Uterus (tissue), 4 donors: ENCODE data around the gene CXCL11. TPM values are rescaled to one million over a fixed set of nuclear protein-coding genes. Genes with fewer than 3 reads are reported as not detected.

Source experiments
- DNase-seq, 2 donors: peaks; one replicate each; pipeline ENCODE4 v3.0.0-alpha.2; 2019 to 2020
- H3K27ac ChIP-seq, 2 donors: fragments of 200-600 bp; sonication (generic); 1 replicate in 1 of 2; 2 replicates in 1 of 2; pipeline ENCODE4 v1.5.1; 2016 to 2018
- H3K27me3 ChIP-seq, 2 donors: fragments of 200-600 bp; sonication (generic); one replicate each; pipeline ENCODE4 v1.5.1; 2018 to 2019; ENCODE audit warnings: control low read depth in 1 of 2
- H3K36me3 ChIP-seq, 2 donors: fragments of 200-600 bp; sonication (generic); one replicate each; pipeline ENCODE4 v1.5.1; 2019; ENCODE audit warnings: control low read depth in 1 of 2
- H3K4me1 ChIP-seq, 2 donors: fragments of 200-600 bp; sonication (generic); one replicate each; pipeline ENCODE4 v1.5.1; 2018 to 2019; ENCODE audit warnings: control low read depth in 1 of 2
- H3K4me3 ChIP-seq, 2 donors: fragments of 200-600 bp; sonication (generic); 1 replicate in 1 of 2; 2 replicates in 1 of 2; pipeline ENCODE4 v1.5.1; 2018 to 2019; ENCODE audit warnings: mild to moderate bottlenecking in 1 of 2
- H3K9me3 ChIP-seq, 2 donors: fragments of 200-600 bp; sonication (generic); one replicate each; pipeline ENCODE4 v1.5.1; 2019; ENCODE audit warnings: control low read depth in 1 of 2
- POLR2A ChIP-seq, 2 donors: fragments of 450-650 bp; IDR thresholded peaks; one replicate each; pipeline ENCODE4 v1.6.1; 2016; ENCODE audit warnings: antibody characterized with exemption in 2 of 2, mild to moderate bottlenecking in 1 of 2, moderate library complexity in 1 of 2
- intact Hi-C: fragments of 100-400 bp; cut with DNase I; formaldehyde crosslinking; loops from one replicate; pipeline ENCODE4 v1.15.1; 2023; ENCODE audit warnings: low total_unique reads
- total RNA-seq, 4 donors: library from RNA; depleted of rRNA in 3 of 4; stranded (reverse); fragments of >200 nt in 3 of 4; gene quantifications; one replicate each; pipeline versions ENCODE4 v1.1.0 to v1.2.4, GENCODE V29; 2014 to 2023
- TF ChIP-seq, protein P1 (sequence below), 4 experiments: fragments of 200-600 bp in 2 of 4; fragments of 450-650 bp in 2 of 4; sonication (generic) in 2 of 4; IDR thresholded peaks; one replicate each; pipeline ENCODE4 v1.5.1; 2016 to 2019; ENCODE audit warnings: antibody characterized with exemption in 4 of 4, mild to moderate bottlenecking in 2 of 4, moderate library complexity in 1 of 4
- donor health status: DM: yes; HTN: yes; CAD: no.

Gene CXCL11
- total RNA-seq, 4 donors from 2014 or later = 0.14 TPM; not detected in 3

DNA sequence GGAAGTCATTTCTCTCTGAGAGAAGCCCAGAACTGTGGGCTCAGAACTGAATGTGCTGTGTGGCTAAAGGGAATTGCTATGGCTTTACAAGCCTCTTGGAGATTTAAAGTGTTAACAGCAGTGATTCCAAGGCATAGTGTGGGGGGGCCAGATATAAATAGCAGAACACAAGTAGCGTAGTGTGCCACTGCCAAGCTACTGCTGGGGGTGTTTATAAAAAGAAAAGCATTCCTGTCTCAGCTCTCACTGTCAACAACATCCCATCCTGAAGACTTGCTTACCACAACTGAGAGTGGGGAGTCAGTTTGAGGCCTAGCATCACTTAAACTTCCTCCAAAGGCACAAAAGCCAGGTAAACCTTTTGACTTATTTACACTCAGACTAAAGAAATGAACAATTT, 38.6 kb upstream of the CXCL11 start, which contains the start of gene ART3:
Gene ART3, plus strand, starts transcription at position 242 of the 400 bp plus-strand sequence. CDS start 1,181 bp downstream, outside the sequence.
- intact Hi-C loops = no loop called here
- Histone ChIP-seq H3K27ac (no peak within 1 kb of the TSS), H3K9me3 (no peaks in the 10 kb centered on the region)

DNA sequence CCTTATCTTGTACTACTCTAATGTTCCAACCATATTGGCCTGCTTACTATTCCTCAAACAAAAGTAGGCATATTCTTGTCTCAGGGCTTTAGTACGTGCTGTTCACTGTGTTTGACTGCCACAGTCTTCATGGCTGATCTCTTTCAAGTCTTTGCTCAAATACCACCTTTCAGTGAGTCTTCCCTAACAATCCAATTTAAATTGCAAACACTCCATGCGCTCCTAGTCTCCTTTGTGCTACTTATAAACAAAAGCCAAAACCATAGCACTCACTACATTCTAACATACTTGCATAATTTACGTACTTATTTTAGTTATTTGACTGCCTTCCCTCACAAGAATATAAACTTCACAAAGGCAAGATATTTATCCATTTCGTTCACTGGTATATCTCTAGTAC, 36.9 kb upstream of the CXCL11 start:
- no peak overlapping the region for H3K4me3 ChIP-seq
- H3K36me3 ChIP-seq = no peaks in the 10 kb centered on the region
- intact Hi-C loops = no loop called here
- no peaks in the 10 kb centered on the region for H3K4me1 ChIP-seq
- TF ChIP-seq, protein P1, sequence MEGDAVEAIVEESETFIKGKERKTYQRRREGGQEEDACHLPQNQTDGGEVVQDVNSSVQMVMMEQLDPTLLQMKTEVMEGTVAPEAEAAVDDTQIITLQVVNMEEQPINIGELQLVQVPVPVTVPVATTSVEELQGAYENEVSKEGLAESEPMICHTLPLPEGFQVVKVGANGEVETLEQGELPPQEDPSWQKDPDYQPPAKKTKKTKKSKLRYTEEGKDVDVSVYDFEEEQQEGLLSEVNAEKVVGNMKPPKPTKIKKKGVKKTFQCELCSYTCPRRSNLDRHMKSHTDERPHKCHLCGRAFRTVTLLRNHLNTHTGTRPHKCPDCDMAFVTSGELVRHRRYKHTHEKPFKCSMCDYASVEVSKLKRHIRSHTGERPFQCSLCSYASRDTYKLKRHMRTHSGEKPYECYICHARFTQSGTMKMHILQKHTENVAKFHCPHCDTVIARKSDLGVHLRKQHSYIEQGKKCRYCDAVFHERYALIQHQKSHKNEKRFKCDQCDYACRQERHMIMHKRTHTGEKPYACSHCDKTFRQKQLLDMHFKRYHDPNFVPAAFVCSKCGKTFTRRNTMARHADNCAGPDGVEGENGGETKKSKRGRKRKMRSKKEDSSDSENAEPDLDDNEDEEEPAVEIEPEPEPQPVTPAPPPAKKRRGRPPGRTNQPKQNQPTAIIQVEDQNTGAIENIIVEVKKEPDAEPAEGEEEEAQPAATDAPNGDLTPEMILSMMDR (IDR thresholded peaks at IDR 0.05) = no peak
- TF ChIP-seq POLR2A (IDR thresholded peaks at IDR 0.05) = no peak
- DNase-seq = no peak
- no peaks in the 10 kb centered on the region for H3K9me3 ChIP-seq
- H3K27me3 ChIP-seq = no peaks in the 10 kb centered on the region
- H3K27ac ChIP-seq = no peak overlapping the region

More for the DNA sequence above, 38.6 kb upstream of the CXCL11 start, which contains the start of gene ART3:
- TF ChIP-seq POLR2A (IDR thresholded peaks at IDR 0.05) = no peak
- TF ChIP-seq, protein P1 (IDR thresholded peaks at IDR 0.05) = no peak
- H3K4me3 ChIP-seq = no peak within 1 kb of the TSS
- H3K4me1 ChIP-seq = no peaks in the 10 kb centered on the region
- no peak for DNase-seq
- H3K36me3 ChIP-seq = no peaks in the 10 kb centered on the region
- no peaks in the 10 kb centered on the region for H3K27me3 ChIP-seq

DNA sequence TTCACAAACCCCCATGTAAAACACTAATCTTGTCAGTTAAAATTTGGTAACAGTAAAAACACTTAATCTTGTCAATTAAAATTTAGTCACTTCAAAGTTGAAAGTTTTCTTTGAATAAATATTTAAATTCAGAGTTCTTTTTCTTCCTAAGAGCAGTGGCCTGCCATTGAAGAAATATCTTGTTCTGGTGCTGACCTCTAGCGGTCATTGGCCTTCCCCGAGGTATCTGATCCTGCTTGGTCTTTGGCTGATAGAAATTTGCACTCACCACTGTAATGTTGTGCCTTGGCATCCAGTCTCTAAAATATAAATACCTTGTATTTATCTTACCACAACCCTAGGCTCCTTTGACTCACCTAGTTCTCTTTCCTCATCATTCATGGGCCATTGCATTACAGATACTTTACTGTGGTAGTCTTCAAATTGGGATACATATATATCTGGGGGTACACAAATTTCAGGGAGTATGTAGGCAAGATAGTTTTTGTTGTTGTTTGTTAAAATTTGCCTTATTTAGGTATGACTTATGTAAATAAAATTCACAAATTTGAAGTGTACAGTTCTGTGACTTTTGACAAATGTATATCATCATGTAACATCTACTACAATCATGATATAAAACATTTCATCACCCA, 31.9 kb upstream of the CXCL11 start:
- Histone ChIP-seq H3K36me3 (no peaks in the 10 kb centered on the region), H3K9me3 (no peaks in the 10 kb centered on the region), H3K27ac (no peak overlapping the region), H3K4me3 (no peak overlapping the region), H3K4me1 (no peaks in the 10 kb centered on the region), H3K27me3 (no peaks in the 10 kb centered on the region)
- DNase-seq = peak; percentile 59 to 64
- intact Hi-C loops = loop anchor here (10.0 kb wide), 1 partner anchor 73 kb away; the partner anchor contains the start of gene SDAD1
- TF ChIP-seq, protein P1 (IDR thresholded peaks at IDR 0.05) = peak; percentile 57 to 80 (median 64)
- TF ChIP-seq POLR2A (IDR thresholded peaks at IDR 0.05) = no peak

DNA sequence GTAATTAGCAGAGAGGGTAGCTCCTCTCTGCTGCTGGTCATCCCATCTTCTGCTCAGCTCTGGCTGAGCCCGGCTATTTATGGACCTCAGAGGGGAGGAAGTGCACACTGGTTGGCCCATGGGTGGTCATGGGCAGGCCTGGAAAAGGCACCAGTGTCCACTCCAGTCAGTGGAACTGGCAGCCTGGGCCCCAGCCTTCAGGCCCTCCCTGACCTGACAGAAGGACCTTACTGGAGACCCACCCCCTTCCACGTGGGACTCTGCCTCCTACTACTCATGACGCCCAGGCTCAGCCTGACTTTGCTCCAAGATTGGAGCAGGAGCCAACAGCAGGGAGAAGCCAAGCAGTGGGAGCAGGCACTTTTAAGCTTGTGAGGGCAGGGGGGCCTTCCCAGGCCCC, 30.7 kb upstream of the CXCL11 start:
- H3K9me3 ChIP-seq = no peaks in the 10 kb centered on the region
- TF ChIP-seq POLR2A (IDR thresholded peaks at IDR 0.05) = no peak
- TF ChIP-seq, protein P1 (IDR thresholded peaks at IDR 0.05) = no peak
- intact Hi-C loops = loop anchor here (10.0 kb wide), 1 partner anchor 72 kb away; the partner anchor contains the start of gene SDAD1
- DNase-seq = no peak
- H3K36me3 ChIP-seq = no peaks in the 10 kb centered on the region
- H3K27ac ChIP-seq = no peak overlapping the region
- H3K27me3 ChIP-seq = no peaks in the 10 kb centered on the region
- H3K4me3 ChIP-seq = no peak overlapping the region
- H3K4me1 ChIP-seq = no peaks in the 10 kb centered on the region

DNA sequence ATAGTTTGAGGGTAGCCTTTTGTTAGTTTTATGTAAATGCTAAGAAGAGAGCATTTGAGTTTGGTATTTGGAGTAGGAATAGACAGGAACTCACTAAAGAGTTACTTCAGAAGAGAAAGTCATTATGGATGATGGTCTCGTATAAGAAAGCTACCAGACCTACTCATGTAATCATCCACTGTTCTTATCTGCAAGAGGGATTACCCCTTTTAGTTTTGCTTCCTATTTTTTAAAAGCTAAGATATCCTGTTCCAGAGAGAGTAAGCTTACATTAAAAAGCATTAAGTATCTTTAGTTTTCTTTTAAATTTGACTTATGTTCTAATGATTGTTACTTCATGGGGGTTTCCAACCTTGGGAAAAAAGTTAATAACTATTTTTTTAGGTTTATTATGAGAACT, 26.1 kb upstream of the CXCL11 start:
- Histone ChIP-seq H3K27ac (no peak overlapping the region), H3K9me3 (no peaks in the 10 kb centered on the region), H3K4me3 (no peak overlapping the region), H3K4me1 (no peaks in the 10 kb centered on the region), H3K27me3 (no peaks in the 10 kb centered on the region), H3K36me3 (no peaks in the 10 kb centered on the region)
- TF ChIP-seq POLR2A (IDR thresholded peaks at IDR 0.05) = no peak
- TF ChIP-seq, protein P1 (IDR thresholded peaks at IDR 0.05) = no peak
- intact Hi-C loops = loop anchor here (10.0 kb wide), 1 partner anchor 67 kb away; the partner anchor contains the start of gene SDAD1
- DNase-seq = no peak
